Ishikawa (cell line): ENCODE results near the gene COPZ2.

Source experiments
- CEBPB ChIP-seq: IDR thresholded peaks from 2 replicates; pipeline ENCODE4 v1.6.1; 2012
- EGR1 ChIP-seq: IDR thresholded peaks from 2 replicates; pipeline ENCODE4 v1.6.1; 2012
- MAX ChIP-seq: IDR thresholded peaks from 2 replicates; pipeline ENCODE4 v1.6.1; 2012
- TAF1 ChIP-seq: IDR thresholded peaks from 2 replicates; pipeline ENCODE4 v1.6.1; 2012; ENCODE audit warnings: low read depth, mild to moderate bottlenecking
- TCF12 ChIP-seq: IDR thresholded peaks from 2 replicates; pipeline ENCODE4 v1.6.1; 2012; ENCODE audit warnings: low read depth
- TEAD4 ChIP-seq: IDR thresholded peaks from 2 replicates; pipeline ENCODE4 v1.6.1; 2012

- TF ChIP-seq TEAD4 (no peak), CEBPB (no peak), TAF1 (no peak), EGR1 (no peak), MAX (no peak), TCF12 (no peak)
Measured at GRCh38 chr17:47986520-47986919, 51.1 kb downstream of the COPZ2 start.
